NCI-H526 (cell line): ENCODE measurements around the gene RELN.
A peak's percentile ranks its signal among the peaks of the same experiment; 100 is the strongest.
"Not testable (repeated sequence)": the region's sequence is repeated elsewhere in the genome, so short reads cannot be mapped to it uniquely, and the experiment has no call there.

ENCODE experiments used
- DNase-seq, 2 experiments: peaks; one replicate each; lab custom pipeline; 2025; lab: John Stamatoyannopoulos, UW

The RELN gene

DNA sequence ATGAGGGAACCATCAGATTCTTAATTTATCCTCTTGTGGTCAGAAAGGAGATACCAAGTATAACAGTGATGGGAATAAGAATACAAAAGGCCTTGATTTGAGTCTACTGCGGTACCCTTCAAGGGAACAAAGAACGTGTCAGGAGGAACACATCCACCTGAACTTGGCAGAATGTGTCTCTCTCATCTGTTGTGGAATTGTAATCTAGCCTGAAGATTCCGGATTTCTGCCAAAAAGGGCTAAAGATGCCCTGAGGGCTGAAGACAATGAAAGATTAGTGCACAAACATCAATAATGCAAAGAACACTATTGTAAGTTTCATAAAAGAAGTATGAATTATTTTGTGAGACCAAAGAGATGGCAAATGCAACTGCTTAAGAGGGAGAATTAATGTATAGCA, 134.8 kb downstream of the RELN start:
- DNase-seq = no peak

DNA sequence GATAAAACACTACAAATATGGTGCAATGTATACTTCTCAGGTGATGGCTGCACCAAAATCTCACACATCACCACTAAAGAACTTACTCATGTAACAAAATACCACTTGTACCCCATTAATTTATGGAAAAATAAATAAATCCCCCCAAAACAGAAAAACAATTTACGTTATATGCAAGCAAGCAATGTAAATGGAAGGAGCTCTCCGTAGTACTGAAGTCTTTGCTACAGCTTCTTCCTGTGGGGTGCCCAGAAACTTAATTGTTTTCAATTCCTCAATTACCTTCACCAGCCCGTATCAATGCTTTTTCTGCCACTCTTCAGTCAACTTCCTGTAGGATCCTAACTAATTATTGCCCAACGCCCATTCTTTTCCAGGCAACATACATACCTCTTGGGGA, 138.1 kb downstream of the RELN start:
- DNase-seq = no peak

DNA sequence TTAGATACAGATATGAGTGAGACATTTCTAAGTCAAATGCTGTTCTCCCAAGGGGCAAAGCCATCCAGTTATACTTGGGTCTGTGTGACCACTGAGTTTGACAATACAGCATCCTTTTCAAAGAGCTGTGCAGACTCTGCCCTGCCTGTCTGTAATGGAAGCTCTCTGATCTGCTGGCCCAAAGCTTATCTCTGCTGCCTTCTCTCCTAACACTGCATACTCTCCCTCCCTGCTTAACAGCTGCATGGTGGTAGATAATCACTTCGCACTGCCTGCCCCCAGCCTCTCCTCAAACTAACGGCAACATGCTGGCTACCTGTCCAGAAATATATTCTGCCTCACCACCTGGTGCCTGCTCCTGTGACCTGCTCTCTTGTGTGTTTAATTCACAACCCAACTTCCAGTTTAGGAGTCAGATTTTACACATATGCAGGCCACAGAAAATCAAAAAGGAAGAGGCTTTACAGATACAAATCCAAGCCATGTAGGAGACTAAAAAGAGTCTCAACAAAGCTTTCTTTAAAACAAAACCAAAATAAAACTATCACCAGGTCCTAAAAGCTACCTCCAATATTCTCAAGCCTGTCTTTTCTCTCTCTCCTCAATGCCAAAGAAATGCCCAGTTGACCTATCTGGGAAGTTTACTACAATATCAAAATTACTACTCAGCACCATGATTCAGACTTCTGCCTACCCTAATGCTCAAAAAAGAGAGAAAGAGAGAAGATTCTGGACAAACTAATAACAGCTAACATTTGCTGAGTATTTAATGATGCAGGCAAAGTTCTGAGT, 145.6 kb downstream of the RELN start:
- DNase-seq = no peak

DNA sequence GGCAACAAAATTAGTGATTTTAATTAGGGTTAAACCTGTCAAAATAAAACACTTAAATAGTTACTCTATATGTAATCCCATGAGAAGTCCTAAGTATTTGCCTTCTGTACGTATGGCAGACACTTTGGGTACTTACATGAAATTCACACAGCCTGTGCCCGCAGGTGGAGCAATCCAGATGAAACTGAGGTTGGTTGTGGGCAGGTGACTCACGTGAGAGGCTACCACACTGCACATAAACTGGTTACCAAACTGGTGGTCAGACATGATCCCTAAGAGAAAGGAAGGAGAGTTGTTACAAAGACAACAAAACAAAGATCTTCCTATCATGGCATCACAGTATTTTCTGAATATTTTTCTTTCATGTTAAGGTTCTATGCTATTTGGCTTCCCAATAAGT, 156.1 kb downstream of the RELN start:
- no peak for DNase-seq

DNA sequence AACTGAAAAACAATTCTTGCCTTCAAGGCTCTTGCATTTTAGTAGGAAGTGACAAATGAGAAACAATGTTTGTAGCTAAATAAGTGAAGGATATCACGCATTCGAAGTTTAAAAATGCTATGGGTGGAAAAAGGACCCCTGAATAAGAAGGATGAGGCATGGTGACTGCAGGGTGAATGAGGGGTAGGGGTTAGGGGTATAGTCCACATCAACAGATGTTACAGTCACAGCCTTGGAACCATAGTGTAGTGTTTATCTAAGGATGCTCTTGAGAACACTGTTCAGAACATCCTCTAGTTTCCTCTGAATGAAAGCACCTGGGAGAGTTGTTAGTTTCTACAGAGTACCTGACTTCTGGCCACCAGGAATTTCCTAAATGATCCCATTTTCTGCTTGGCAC, 157.0 kb downstream of the RELN start:
- no peak for DNase-seq

DNA sequence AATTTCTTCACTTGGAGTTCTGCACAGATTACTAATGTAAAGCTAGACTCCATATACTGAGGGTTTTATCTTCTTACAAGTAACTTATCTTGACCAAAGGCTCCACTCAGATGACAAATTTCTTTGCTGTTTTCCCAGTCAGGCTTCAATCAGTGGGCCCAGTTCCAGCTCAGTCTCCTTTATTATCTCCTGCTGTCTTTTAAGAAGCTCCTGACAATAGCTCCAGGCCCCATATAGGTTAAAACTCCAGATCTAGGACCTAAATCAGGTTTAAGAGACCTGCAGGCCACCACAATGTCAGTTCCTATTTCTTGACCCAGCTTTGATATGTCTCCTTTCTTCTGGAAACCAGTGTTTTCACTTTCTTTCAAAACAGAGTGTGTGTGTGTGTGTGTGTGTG, 165.2 kb downstream of the RELN start:
- DNase-seq = no peak

DNA sequence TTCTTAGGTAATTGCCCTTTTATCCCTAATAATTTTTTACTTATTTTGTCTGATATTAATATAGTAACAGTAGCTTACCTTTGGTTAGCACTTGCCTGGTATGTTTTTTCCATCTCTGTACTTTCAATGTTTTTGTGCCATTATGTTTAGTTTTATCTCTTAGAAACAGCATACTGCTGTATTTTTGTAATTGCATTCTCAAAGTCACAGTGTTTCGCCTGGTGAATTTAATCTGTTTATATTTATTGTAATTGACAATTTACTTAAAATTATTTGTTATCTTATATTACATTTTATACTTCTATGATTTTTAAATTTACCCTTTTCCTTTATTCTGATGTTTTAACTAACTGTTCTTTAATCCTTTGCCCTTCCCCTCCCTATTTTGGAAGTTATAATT, 166.4 kb downstream of the RELN start:
- DNase-seq = no peak

DNA sequence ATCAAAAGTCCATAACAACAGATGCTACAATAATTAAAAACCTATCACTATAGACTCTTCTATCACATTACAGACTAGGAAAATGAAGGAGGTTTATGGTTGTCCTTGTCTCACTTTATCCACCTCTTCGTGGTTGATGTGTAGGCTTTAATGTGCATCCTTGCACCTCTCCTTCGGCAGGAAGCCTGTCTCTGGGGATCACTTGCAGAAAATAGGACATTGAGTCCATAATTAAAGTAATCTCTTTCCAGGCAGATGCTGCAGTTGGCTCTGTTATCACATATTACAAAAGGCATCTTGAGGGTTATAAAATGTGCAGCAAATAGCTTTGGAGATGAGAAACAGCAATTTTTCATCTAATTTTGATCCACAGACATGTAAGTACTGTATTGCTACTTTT, 168.4 kb downstream of the RELN start:
- no peak for DNase-seq

DNA sequence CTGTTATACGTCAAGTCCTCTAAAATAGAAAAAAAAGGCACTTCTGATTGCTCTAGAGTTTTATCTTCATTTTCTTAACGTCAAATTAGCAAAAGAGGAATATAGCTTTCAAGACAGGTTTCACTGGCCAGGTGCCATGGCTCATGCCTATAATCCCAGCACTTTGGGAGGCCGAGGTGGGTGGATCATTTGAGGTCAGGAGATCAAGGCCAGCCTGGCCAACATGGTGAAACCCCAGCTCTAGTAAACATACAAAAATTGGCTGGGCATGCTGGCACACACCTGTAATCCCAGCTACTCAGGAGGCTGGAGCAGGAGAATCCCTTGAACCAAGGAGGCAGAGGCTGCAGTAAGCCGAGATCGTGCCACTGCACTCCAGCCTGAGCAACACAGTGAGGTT, 173.5 kb downstream of the RELN start:
- DNase-seq = not testable (repeated sequence)

DNA sequence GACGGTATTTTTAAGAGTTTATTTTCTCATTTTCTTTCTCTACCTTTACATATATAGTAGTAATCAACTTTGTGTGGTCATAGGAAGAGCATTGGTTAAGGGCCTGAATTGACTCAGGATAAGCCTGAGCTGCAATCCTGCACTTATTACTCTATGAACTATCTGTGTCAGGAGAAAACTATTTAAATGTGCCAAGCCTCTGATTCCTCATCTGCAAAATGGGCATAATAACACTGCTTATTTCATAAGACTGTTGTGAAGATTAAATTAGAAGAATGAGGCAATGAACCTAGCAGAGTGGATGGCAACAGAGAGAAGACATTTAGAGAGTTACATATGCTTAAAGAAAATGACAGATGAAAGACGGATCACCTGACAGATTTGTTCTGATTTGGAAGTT, 175.5 kb downstream of the RELN start:
- no peak for DNase-seq

DNA sequence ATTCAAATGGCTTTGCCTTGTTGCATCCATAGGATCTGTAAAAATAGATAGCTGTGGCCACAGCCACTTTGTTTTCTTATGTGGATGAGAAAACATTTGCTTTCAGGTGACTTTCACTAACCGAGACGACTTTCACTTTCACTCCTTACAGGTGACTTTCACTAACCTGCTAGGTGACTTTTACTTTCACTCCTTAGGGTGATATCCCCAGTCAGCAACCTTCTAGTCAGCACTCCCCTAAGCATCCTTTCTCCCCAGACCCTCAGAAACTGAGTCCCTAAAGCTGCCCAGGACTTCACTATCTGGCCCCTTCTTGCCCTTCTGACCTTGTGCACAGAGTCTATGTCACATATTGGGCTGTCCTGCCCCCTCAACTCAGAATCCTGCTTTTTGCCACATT, 177.5 kb downstream of the RELN start:
- DNase-seq = peak in 1 of 2 experiments; percentile 24

DNA sequence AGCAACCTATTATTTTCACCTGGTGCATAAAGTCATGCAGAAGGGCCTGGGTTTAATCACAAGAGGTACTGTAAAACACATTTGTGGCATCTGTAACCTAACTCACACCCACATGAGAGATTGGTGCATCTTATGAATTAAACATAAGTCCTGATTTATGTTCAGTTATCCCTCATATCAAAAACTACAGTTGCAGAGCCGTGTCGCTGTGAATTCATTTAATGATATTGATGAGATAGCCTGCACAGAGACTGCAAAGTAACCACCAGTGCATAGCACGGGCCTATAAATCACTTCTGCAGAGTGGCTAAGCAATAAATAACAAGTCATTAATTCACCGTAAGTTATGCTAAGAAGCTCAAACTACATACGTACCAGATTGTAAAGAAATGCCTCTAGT, 178.2 kb downstream of the RELN start:
- peak; percentile 4 to 19 for DNase-seq

DNA sequence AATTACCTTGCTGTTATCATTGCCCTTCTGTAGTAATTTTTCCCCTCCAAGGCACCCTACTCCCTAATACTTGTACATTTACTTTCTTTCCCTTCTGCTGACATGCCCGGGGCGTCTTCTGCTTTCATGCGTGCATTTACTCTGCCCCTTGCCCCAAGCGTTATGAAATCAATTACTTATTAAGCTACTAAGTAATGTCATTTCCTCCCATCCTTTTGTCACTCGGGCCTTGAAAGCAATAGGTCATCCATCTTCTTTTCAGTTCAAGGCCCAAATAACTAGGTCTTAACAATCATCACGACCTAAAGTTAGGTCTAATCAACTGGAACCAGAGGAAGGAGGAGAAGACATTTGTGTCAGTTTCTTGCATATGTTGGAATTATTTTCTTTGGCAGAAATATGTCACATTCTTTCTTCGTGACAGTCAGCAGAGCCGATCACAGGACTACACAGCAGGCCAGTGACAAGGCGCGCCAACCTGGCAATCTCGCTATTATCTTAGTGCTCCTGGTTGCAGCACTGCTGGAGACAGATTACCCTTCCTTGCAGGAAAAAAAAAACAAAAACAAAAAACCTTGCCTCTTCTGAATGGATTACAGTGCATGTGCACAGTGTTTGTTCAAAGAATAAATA, 179.2 kb downstream of the RELN start:
- DNase-seq = no peak

DNA sequence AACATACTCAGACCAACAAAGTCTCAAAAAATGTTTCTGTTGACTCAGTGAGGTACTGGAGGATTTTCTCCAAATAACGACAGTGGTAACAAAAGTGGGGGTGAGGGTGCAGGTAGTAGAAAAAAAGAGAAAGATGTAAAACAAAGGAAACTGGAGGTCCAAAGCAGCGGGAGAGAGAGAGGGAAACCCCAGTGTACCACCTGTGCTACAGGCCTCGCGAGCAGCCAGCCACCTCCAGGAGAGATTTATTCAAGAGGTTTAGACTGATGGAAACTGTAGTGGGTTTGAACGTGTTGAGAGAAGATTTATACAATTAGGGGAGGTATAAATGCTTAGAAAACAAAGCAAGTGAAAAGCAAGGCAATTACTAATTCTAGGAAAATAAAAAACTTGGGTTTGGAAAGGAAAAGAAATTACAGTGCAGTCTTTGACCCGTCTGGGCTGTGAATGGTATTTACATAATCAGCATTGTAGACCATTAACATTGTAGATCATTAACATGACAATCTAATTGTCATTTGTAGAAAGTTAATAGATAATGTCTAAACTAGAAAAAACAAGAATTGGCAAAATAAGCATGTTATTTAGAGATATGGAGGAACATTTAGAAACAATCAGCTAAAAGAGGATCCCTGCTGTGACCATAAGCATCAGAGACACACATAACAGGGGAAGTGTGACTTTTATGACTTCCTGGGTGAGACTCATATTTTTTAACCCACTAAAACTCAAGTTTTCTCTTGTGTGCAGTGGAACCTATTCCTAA, 180.0 kb downstream of the RELN start:
- no peak for DNase-seq

DNA sequence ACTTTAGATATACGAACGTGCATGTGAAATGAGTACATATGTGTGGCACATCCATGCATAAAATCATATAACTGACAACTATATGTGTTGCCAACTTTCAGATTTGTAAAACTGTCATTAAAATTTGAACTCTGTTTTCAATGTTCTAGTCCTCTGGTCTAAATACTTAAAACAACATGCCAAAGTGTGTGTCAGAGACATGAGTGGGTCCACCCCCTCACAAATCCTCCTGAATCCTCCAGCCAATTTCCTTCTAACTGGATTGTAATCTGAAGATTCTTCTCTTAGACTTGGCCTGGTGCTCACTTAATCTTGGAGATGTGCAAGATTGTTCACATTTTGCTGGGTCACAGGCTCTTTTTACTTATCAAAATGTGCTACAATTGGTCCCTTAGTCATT, 184.1 kb downstream of the RELN start:
- no peak for DNase-seq

DNA sequence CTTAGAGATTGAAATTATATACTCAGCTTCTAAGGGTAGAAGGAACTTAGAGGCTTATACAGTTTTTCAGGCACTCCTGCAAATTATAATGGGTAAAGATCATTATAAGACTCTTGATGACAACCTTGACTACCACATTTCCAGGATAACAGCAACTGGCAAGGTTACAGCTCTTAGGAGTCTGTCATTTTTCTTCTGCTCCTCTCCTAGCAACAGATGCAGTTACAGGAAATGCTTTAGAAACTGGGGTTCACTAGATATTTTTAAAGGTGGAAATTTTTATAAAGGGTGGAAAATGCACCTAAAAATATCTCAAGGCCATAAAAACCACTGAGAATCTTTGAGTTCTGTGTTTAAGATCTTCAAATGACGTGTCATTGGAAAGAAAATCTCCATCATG, 185.8 kb downstream of the RELN start:
- no peak for DNase-seq

DNA sequence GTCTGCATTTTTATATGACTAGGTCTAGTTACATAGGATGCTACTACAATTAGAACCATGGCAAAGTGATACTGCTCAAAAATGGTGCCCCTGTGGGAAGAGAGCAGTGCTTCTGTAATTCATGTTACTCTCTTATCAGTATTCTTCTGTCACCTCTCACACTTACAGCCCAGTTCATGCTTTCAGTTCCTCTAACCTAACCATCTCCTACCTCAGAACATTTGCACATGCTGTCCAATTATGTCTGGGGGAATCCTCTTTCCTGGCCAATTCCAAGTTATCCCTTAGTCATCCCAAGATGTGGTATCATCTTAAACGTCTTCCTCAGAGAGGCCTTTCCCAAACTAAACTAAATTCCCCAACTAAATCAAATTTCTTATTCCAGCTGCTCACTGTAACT, 190.2 kb downstream of the RELN start:
- no peak for DNase-seq

DNA sequence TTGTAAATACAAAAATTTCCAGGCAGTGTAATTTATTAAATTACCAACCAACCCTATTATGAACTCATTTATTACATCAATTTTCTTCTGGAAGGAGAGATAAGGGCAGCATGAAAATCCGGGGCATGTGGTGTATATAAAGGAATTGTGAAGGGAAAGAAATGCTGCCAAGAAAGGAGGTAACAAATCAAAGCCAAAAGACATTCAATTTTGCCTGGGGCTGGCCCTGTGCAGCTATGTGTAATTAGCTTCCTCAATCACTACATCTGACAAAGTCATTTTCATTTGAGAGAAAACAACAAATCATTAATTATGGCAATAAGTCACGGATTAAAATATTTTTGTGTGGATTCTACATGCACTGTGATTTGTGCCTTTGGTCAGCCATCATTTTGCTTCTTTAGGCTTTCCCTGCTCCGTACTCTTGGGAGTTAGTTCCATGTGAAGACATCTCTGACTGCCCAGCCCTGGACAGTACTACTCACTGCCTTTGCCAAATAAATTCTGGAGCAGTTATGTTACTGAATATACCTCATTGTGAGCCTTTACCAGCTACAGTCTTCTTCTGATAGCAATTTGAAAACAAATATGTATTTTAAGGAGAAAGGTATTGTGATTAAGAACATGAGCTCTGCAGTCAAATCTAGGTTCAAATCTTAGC, 191.7 kb downstream of the RELN start:
- no peak for DNase-seq

DNA sequence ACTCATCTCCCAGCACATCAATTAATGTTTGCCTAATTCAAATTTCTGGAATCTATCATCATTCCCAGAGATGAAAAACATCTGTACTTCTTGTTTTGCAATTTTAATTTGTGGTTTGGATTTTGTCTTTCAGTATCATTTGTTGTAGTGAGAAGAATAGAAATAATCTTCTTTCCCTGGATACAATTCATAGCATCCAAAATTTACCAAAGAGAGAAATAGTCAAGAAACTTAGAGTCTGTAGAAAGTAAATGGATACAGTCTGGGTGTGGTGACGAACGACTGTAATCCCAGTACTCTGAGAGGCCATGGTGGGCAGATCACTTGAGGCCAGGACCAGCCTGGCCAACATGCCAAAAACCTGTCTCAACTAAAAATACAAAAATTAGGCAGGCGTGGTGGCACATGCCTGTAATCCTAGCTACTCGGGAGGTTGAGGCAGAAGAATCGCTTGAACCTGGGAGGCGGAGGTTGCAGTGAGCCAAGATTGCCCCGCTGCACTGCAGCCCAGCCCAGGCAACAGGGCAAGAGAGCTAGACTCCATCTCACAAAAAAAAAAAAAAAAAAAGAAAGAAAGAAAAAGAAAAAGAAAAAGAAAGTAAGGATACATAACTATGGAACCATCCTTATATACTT, 193.0 kb downstream of the RELN start:
- DNase-seq = no peak

DNA sequence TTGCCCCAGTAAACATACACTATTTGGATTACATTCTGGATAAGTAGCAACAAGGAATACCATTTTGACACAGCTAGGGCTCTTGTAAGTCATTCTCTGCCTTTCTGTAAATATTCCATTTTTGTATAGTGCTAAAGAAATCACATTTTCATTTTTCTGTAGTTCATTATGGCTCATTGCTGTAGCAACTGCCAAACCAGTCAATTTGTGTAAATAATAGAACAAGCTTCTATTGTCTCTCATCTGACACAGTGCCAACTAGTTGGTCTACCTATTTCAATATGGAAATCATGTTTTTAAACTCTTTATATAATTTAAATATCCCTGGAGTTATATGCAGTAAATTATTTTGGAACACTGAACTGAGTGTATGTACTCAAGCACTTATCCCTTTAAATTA, 193.7 kb downstream of the RELN start:
- peak; percentile 97 to 99 for DNase-seq

DNA sequence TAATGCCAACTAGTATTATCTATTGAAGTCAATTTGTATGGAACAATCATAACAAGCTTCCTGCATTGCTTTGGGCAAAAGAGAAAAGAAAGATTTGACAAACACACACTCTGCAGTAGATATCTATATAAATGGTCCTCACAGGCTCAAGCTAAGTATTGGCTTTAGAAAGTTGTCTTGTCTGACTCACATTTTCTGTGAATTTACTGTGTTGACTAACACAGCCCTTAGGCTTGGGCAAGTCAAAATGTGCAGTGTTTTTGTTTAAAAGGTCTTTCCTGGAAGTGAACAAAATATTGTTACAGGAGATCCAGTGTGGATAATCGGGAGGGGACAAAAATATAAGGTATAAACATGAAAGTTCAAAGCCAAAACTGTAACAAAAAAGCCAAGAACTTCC, 194.4 kb downstream of the RELN start:
- peak in 1 of 2 experiments; percentile 32 for DNase-seq

DNA sequence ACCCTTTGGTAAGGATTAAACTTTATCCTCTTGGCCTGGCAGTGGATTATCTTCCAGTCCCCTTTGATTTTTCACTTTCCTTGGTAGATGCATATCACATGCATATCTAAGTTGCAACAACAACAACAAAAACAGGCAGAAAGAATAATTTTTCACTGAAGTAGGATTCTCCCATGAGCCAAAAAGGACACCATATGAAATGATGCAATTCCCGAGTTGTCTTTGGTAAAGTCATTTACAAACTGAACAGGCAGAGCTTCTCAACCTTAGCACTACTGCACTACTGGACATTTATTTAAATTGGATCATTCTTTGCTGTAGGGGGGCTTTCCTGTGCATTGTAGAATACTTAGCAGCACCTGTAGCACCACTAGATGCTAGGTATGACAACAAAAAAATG, 195.0 kb downstream of the RELN start:
- no peak for DNase-seq
